ENCODE results near the gene RAI1. TPM values are rescaled to one million over a fixed set of nuclear protein-coding genes. Genes with fewer than 3 reads are reported as not detected.

Gene RAI1
- total and polyA plus RNA-seq, 2 of the 13 experiments (the other 11 are each of a cell fraction or from before 2014, with no cell fraction given), result 3.4 to 5.2 TPM

- TF ChIP-seq ZNF609 (CRISPR knock-in tag; IDR thresholded peaks at IDR 0.05; ENCODE audit: borderline replicate concordance) (no peak), RNF2 (conservative IDR thresholded peaks at IDR 0.05; ENCODE audit: low read depth) (no peak), E2F1 (CRISPR knock-in tag; IDR thresholded peaks at IDR 0.05) (no peak), ZNF362 (CRISPR knock-in tag; IDR thresholded peaks at IDR 0.05; ENCODE audit: borderline replicate concordance) (no peak), BRCA1 (CRISPR knock-in tag; IDR thresholded peaks at IDR 0.05) (no peak), SOX6 (IDR thresholded peaks at IDR 0.05) (no peak), SOX6 (CRISPR knock-in tag; IDR thresholded peaks at IDR 0.05) (no peak), ZC3H13 (CRISPR knock-in tag; IDR thresholded peaks at IDR 0.05) (no peak), ZNF788 (CRISPR knock-in tag; IDR thresholded peaks at IDR 0.05; ENCODE audit: borderline replicate concordance) (no peak), TMF1 (CRISPR knock-in tag; IDR thresholded peaks at IDR 0.05; ENCODE audit: low read depth) (no peak), IRF2 (CRISPR knock-in tag; IDR thresholded peaks at IDR 0.05) (no peak), HOXA3 (CRISPR knock-in tag; IDR thresholded peaks at IDR 0.05) (no peak), NFATC3 (CRISPR knock-in tag; IDR thresholded peaks at IDR 0.05) (no peak), ZNF883 (CRISPR knock-in tag; IDR thresholded peaks at IDR 0.05; ENCODE audit: not compliant biosample characterization) (no peak), BRF2 (CRISPR knock-in tag; IDR thresholded peaks at IDR 0.05) (no peak), MXI1 (IDR thresholded peaks at IDR 0.05; ENCODE audit: borderline replicate concordance, low read depth, low read length) (no peak), ZNF20 (CRISPR knock-in tag; IDR thresholded peaks at IDR 0.05) (no peak), FOSL1 (CRISPR knock-in tag; IDR thresholded peaks at IDR 0.05; ENCODE audit: borderline replicate concordance) (no peak), ZKSCAN5 (CRISPR knock-in tag; IDR thresholded peaks at IDR 0.05) (no peak)
Measured at GRCh38 chr17:17680477-17681186, 626 bp upstream of the RAI1 start (continued).

Measured in HepG2 (cell line).